DOHH2 (cell line): ENCODE data around the gene GRK1.

Experiments
- H3F3A ChIP-seq: fragments of 200-600 bp; sonication (generic), shearing (Covaris generic); 2 replicates; pipeline ENCODE4 v1.6.0; 2016; ENCODE audit warnings: antibody characterized with exemption, mild to moderate bottlenecking; ENCODE audit not compliant: control insufficient read depth, insufficient read depth
- H3K27ac ChIP-seq: fragments of 200-600 bp; sonication (generic); 2 replicates; pipeline ENCODE4 v1.5.1; 2014; ENCODE audit warnings: low read depth, mild to moderate bottlenecking, low read length, moderate library complexity
- H3K27me3 ChIP-seq: fragments of 200-600 bp; sonication (generic); 2 replicates; pipeline ENCODE4 v1.6.1; 2014; ENCODE audit warnings: mild to moderate bottlenecking, low read length, mixed read lengths; ENCODE audit not compliant: control insufficient read depth
- H3K36me3 ChIP-seq: fragments of 200-600 bp; sonication (generic); 2 replicates; pipeline ENCODE4 v1.6.1; 2014; ENCODE audit warnings: mild to moderate bottlenecking, low read length, moderate library complexity, mixed read lengths; ENCODE audit not compliant: control insufficient read depth
- H3K4me1 ChIP-seq: fragments of 200-600 bp; sonication (generic); 2 replicates; pipeline ENCODE4 v1.6.1; 2014; ENCODE audit warnings: mild to moderate bottlenecking, low read length, mixed read lengths; ENCODE audit not compliant: control insufficient read depth
- H3K4me2 ChIP-seq: fragments of 200-600 bp; sonication (generic); 2 replicates; pipeline ENCODE4 v1.6.0; 2014; ENCODE audit warnings: mild to moderate bottlenecking, low read length, moderate library complexity
- H3K4me3 ChIP-seq: fragments of 200-600 bp; sonication (generic); 2 replicates; pipeline ENCODE4 v1.5.1; 2014; ENCODE audit warnings: mild to moderate bottlenecking, low read length, mixed read lengths
- H3K79me2 ChIP-seq: fragments of 200-600 bp; sonication (generic); 2 replicates; pipeline ENCODE4 v1.6.1; 2014; ENCODE audit warnings: mild to moderate bottlenecking, low read length, mixed read lengths; ENCODE audit not compliant: control insufficient read depth
- H3K9me2 ChIP-seq: fragments of 200-600 bp; sonication (generic); replicated peaks from 2 replicates; pipeline ENCODE4 v1.6.1; 2014; ENCODE audit warnings: mild to moderate bottlenecking, low read length, mixed read lengths; ENCODE audit not compliant: control insufficient read depth
- H3K9me3 ChIP-seq: fragments of 200-600 bp; sonication (generic); 2 replicates; pipeline ENCODE4 v1.6.1; 2014; ENCODE audit warnings: antibody characterized with exemption, low read length, mixed read lengths; ENCODE audit not compliant: control insufficient read depth, insufficient read depth
- H4K20me1 ChIP-seq: fragments of 200-600 bp; sonication (generic); 2 replicates; pipeline ENCODE4 v1.6.0; 2014; ENCODE audit warnings: low read depth, mild to moderate bottlenecking, antibody characterized with exemption, low read length, moderate library complexity; ENCODE audit not compliant: control insufficient read depth, insufficient read depth
- CTCF ChIP-seq: fragments of 200-600 bp; sonication (generic); IDR thresholded peaks from one replicate; pipeline ENCODE4 v1.5.1; 2014; ENCODE audit warnings: antibody characterized with exemption, mild to moderate bottlenecking, low read depth, low read length; ENCODE audit not compliant: poor library complexity, severe bottlenecking
- EZH2phosphoT487 ChIP-seq: fragments of 200-600 bp; sonication (generic); IDR thresholded peaks from 2 replicates; pipeline ENCODE4 v1.6.1; 2017; ENCODE audit warnings: borderline replicate concordance, mild to moderate bottlenecking, antibody characterized with exemption, low read length, moderate library complexity, mixed read lengths

The GRK1 gene

GRCh38 chr13:113726961-113727411, 60.0 kb downstream of the GRK1 start:
- no peak overlapping the region for H3K4me2 ChIP-seq
- no peaks in the 10 kb centered on the region for H4K20me1 ChIP-seq
- H3K36me3 ChIP-seq: no peaks in the 10 kb centered on the region
- H3F3A ChIP-seq: no peaks in the 10 kb centered on the region
- H3K27me3 ChIP-seq: no peaks in the 10 kb centered on the region
- TF ChIP-seq CTCF: no peak
- TF ChIP-seq EZH2phosphoT487: no peak
- no peaks in the 10 kb centered on the region for H3K4me1 ChIP-seq
- no peaks in the 10 kb centered on the region for H3K79me2 ChIP-seq
- H3K9me3 ChIP-seq: peaks cover 23% of the 10 kb centered on the region; the same call in 1 of the 2 replicates
- H3K27ac ChIP-seq: no peak overlapping the region
- H3K9me2 ChIP-seq: no peaks in the 10 kb centered on the region
- no peak overlapping the region for H3K4me3 ChIP-seq

GRCh38 chr13:113728571-113729054, 61.6 kb downstream of the GRK1 start:
- H3K27ac ChIP-seq: no peak overlapping the region

GRCh38 chr13:113729187-113730019, 62.4 kb downstream of the GRK1 start:
- Histone ChIP-seq H4K20me1 (no peaks in the 10 kb centered on the region), H3F3A (0 out of 2 replicates have a peak, but pooled peaks cover 10% of the 10 kb centered on the region), H3K27ac (no peak overlapping the region), H3K79me2 (no peaks in the 10 kb centered on the region), H3K9me2 (no peaks in the 10 kb centered on the region), H3K4me1 (no peaks in the 10 kb centered on the region), H3K4me3 (no peak overlapping the region), H3K4me2 (no peak overlapping the region), H3K36me3 (no peaks in the 10 kb centered on the region), H3K27me3 (no peaks in the 10 kb centered on the region), H3K9me3 (peaks cover 43% of the 10 kb centered on the region; the same call in 1 of the 2 replicates)
- TF ChIP-seq EZH2phosphoT487 (no peak), CTCF (no peak)

More at GRCh38 chr13:113728571-113729054, 61.6 kb downstream of the GRK1 start:
- no peak overlapping the region for H3K4me3 ChIP-seq
- H3K27me3 ChIP-seq: no peaks in the 10 kb centered on the region
- TF ChIP-seq CTCF (no peak), EZH2phosphoT487 (no peak)
- no peaks in the 10 kb centered on the region for H3K36me3 ChIP-seq
- H3K9me3 ChIP-seq: peaks cover 38% of the 10 kb centered on the region; the same call in 1 of the 2 replicates
- H4K20me1 ChIP-seq: no peaks in the 10 kb centered on the region
- H3K4me2 ChIP-seq: no peak overlapping the region
- H3F3A ChIP-seq: 0 out of 2 replicates have a peak, but pooled peaks cover 5% of the 10 kb centered on the region
- H3K4me1 ChIP-seq: no peaks in the 10 kb centered on the region
- H3K9me2 ChIP-seq: no peaks in the 10 kb centered on the region
- H3K79me2 ChIP-seq: no peaks in the 10 kb centered on the region
